Measurements from ENCODE around the gene MBD5.

DNA sequence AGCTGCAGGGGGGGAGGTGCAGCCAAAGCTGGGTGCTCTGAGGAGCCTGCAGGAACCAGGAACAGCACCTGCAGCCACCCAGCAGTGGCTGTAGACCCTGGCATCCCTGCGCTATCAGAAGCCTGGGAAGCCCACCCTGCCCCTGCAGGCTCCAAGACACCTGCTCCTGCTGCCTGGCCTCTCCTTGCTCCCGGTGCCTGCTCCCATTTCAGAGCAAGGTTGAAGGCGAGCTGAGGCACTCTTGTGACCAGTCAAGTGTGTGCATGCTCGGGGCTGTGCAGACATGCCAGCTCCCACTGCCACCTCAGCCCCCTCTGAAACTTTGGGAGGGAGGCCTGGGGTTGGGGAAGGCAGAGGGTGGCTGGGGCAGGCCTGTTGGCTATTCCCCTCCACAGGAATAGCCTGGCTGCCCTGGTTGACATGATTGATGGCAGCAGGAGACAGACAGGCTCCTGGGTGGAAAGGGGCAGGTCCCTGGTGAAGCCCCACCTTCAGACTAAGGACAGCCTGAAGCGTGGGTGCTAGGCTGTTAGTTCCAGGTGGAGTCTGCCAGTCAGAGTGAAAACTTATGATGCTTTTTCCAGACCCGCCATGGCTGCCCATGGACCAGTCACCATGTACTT lies 151.4 kb downstream of the MBD5 start:
- no peak for TF ChIP-seq POLR2A (IDR thresholded peaks at IDR 0.05)
- TF ChIP-seq, protein P1, sequence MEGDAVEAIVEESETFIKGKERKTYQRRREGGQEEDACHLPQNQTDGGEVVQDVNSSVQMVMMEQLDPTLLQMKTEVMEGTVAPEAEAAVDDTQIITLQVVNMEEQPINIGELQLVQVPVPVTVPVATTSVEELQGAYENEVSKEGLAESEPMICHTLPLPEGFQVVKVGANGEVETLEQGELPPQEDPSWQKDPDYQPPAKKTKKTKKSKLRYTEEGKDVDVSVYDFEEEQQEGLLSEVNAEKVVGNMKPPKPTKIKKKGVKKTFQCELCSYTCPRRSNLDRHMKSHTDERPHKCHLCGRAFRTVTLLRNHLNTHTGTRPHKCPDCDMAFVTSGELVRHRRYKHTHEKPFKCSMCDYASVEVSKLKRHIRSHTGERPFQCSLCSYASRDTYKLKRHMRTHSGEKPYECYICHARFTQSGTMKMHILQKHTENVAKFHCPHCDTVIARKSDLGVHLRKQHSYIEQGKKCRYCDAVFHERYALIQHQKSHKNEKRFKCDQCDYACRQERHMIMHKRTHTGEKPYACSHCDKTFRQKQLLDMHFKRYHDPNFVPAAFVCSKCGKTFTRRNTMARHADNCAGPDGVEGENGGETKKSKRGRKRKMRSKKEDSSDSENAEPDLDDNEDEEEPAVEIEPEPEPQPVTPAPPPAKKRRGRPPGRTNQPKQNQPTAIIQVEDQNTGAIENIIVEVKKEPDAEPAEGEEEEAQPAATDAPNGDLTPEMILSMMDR (IDR thresholded peaks at IDR 0.05) = no peak

Measured in adrenal gland (tissue), 5 donors.